Neutrophil (primary cell): Measurements from ENCODE around the gene MAN2B1.

Experiments used
- H3K27ac ChIP-seq: fragments of 200-600 bp; sonication (generic); 2 replicates; pipeline ENCODE4 v1.5.1; 2016; ENCODE audit warnings: mild to moderate bottlenecking, moderate library complexity
- H3K27me3 ChIP-seq: fragments of 200-600 bp; sonication (generic); 2 replicates; pipeline ENCODE4 v1.6.0; 2016; ENCODE audit warnings: mild to moderate bottlenecking
- H3K36me3 ChIP-seq: fragments of 200-600 bp; sonication (generic); 2 replicates; pipeline ENCODE4 v1.5.1; 2017
- H3K4me1 ChIP-seq, 2 experiments: fragments of 200-600 bp in 1 of 2; sonication (generic) in 1 of 2; 1 replicate in 1 of 2; 2 replicates in 1 of 2; pipeline versions ENCODE4 v1.5.1 to v1.6.1; 2013 to 2016; ENCODE audit warnings: low read depth in 1 of 2, low read length in 1 of 2, mild to moderate bottlenecking in 1 of 2, moderate library complexity in 1 of 2; ENCODE audit not compliant: control insufficient read depth in 1 of 2, insufficient read depth in 1 of 2
- H3K4me3 ChIP-seq, 2 experiments: fragments of 200-600 bp in 1 of 2; sonication (generic) in 1 of 2; 1 replicate in 1 of 2; 2 replicates in 1 of 2; pipeline ENCODE4 v1.5.1; 2013 to 2016; ENCODE audit warnings: low read depth in 1 of 2, low read length in 1 of 2, mild to moderate bottlenecking in 1 of 2, moderate library complexity in 1 of 2
- H3K9me3 ChIP-seq: fragments of 200-600 bp; sonication (generic); 2 replicates; pipeline ENCODE4 v1.5.1; 2016
- TF ChIP-seq, protein P1 (sequence below): fragments of 200-600 bp; sonication (generic); IDR thresholded peaks from 2 replicates; pipeline ENCODE4 v1.5.1; 2016; ENCODE audit warnings: antibody characterized with exemption

Gene MAN2B1

GRCh38 chr19:12670159-12670928, 3.8 kb upstream of the MAN2B1 start:
- H3K27ac ChIP-seq: peak overlapping the region; percentile 97
- H3K27me3 ChIP-seq: no peaks in the 10 kb centered on the region
- TF ChIP-seq, protein P1, sequence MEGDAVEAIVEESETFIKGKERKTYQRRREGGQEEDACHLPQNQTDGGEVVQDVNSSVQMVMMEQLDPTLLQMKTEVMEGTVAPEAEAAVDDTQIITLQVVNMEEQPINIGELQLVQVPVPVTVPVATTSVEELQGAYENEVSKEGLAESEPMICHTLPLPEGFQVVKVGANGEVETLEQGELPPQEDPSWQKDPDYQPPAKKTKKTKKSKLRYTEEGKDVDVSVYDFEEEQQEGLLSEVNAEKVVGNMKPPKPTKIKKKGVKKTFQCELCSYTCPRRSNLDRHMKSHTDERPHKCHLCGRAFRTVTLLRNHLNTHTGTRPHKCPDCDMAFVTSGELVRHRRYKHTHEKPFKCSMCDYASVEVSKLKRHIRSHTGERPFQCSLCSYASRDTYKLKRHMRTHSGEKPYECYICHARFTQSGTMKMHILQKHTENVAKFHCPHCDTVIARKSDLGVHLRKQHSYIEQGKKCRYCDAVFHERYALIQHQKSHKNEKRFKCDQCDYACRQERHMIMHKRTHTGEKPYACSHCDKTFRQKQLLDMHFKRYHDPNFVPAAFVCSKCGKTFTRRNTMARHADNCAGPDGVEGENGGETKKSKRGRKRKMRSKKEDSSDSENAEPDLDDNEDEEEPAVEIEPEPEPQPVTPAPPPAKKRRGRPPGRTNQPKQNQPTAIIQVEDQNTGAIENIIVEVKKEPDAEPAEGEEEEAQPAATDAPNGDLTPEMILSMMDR: no peak
- peak overlapping the region; percentile 85 to 95 for H3K4me3 ChIP-seq
- H3K36me3 ChIP-seq: peaks cover 31% of the 10 kb centered on the region
- H3K9me3 ChIP-seq: no peaks in the 10 kb centered on the region
- peaks cover 42 to 45% of the 10 kb centered on the region in 2 experiments for H3K4me1 ChIP-seq

DNA sequence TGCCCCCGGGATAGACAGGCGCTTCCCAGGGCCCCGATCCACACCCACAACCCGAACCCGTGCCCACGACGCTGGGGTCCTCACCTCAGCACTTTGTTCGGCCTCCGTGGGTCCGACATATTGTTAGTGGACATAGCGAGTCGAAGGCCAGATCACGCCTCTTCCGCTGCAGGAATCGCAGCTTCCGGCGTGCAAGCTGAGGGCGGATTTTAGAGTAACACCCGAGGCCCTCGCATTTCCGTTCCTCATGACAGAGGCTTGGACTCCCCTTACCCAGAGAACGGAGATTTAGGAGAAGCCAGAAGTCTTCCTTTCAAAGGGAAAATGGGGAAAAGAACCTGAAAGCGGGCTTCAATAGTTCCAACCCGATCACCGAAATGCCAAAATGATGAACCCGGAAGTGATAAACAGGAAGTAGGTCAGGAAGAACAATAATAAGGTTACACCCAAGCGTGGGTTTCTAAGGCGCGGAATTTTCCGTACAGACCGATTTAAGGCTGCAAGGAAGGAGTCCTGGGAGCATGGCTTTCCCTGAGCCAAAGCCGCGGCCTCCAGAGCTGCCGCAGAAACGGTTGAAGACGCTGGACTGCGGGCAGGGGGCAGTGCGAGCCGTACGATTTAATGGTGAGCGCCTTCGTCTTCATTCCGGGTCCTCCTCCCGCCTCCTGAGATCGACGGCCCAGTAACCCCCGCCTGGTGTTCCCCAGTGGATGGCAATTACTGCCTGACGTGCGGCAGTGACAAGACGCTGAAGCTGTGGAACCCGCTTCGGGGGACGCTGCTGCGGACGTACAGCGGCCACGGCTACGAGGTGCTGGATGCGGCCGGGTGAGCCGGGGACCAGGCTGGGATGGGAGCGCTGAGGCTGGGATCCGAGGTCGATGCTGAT, 3.0 kb upstream of the MAN2B1 start:
- H3K4me1 ChIP-seq: peaks cover 50 to 54% of the 10 kb centered on the region in 2 experiments
- TF ChIP-seq, protein P1: peak; percentile 12
- H3K4me3 ChIP-seq: peak overlapping the region; percentile 85 to 95
- no peaks in the 10 kb centered on the region for H3K27me3 ChIP-seq
- H3K9me3 ChIP-seq: no peaks in the 10 kb centered on the region
- peaks cover 30% of the 10 kb centered on the region for H3K36me3 ChIP-seq
- peak overlapping the region; percentile 97 for H3K27ac ChIP-seq

DNA sequence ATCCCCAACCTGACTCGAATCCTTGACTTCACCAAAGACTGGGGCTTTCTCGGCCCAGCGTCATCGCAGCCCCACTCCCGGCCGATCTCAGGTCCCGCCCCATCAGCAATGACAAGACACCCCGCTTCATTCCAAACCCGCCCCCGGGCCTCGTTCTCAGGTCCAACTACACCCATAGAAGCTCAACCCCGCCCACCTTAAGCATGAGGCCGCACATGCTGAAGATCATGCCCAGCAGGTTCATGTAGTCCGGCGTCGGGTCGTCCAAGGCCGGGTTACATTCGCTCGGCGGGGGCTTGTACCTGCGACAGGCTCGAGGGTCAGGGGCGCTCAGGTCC, 2.4 kb upstream of the MAN2B1 start:
- TF ChIP-seq, protein P1: no peak
- Histone ChIP-seq H3K27me3 (no peaks in the 10 kb centered on the region), H3K9me3 (no peaks in the 10 kb centered on the region), H3K27ac (peak overlapping the region; percentile 97), H3K4me1 (peaks cover 55 to 60% of the 10 kb centered on the region in 2 experiments), H3K4me3 (peak overlapping the region; percentile 85 to 95), H3K36me3 (peaks cover 30% of the 10 kb centered on the region)

DNA sequence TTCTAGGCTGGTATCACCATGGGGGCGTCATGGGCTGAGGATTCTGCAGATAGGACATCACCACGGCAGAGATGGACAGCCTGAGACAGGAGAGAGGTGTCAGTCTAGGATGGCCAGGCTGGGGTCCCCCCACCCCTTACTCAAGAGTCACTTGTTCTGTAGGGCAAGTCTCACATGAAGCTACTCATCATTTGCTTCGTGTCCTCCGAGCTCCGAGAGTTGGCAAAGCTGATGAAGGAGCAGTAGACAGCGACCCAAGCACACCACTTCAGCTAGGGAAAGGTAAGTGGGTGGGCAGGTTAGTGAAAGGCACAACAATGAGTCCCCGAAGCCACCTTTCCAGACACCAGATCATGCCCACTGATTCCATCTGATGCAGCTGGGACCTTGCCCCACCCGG, 1.8 kb upstream of the MAN2B1 start:
- Histone ChIP-seq H3K36me3 (peaks cover 32% of the 10 kb centered on the region), H3K9me3 (no peaks in the 10 kb centered on the region), H3K27ac (peak overlapping the region; percentile 97), H3K27me3 (no peaks in the 10 kb centered on the region), H3K4me1 (peaks cover 55 to 63% of the 10 kb centered on the region in 2 experiments), H3K4me3 (peak overlapping the region; percentile 85 to 95)
- TF ChIP-seq, protein P1: no peak

- H3K9me3 ChIP-seq: no peaks in the 10 kb centered on the region
- peaks cover 34% of the 10 kb centered on the region for H3K36me3 ChIP-seq
- TF ChIP-seq, protein P1: no peak
- H3K27ac ChIP-seq: no peak overlapping the region
- H3K4me3 ChIP-seq: peak overlapping the region in 1 of 2 experiments; percentile 85
- H3K4me1 ChIP-seq: peaks cover 55 to 63% of the 10 kb centered on the region in 2 experiments
- H3K27me3 ChIP-seq: no peaks in the 10 kb centered on the region
Observed at GRCh38 chr19:12667731-12668302, 1.3 kb upstream of the MAN2B1 start.
